Calu3 (cell line): ENCODE data around the gene COMMD6. TPM values are rescaled to one million over a fixed set of nuclear protein-coding genes. Genes with fewer than 3 reads are reported as not detected.

Source experiments
- BruUV-seq: library from RNA; stranded (reverse); fragments of 400-500 nt; replicated peaks from 2 replicates; lab custom pipeline; 2021; lab: Mats Ljungman, UMichigan
- CTCF ChIA-PET: fragments of 300-600 bp; sonication (Branson Sonifier 250); formaldehyde crosslinking; loops from one replicate; lab custom pipeline; 2022; ENCODE audit warnings: antibody characterized with exemption; lab: Charles Lee
- DNase-seq: peaks from one replicate; pipeline ENCODE4 v3.0.0; 2022
- H3K27ac Mint-ChIP-seq: one replicate; pipeline ENCODE4 v1.8.0; 2022; ENCODE audit warnings: mixed read lengths; ENCODE audit not compliant: unreplicated experiment
- H3K27me3 Mint-ChIP-seq: one replicate; pipeline ENCODE4 v1.8.0; 2022; ENCODE audit warnings: mixed read lengths; ENCODE audit not compliant: unreplicated experiment
- H3K36me3 Mint-ChIP-seq: one replicate; pipeline ENCODE4 v1.8.0; 2022; ENCODE audit warnings: mild to moderate bottlenecking, moderate library complexity, mixed read lengths; ENCODE audit not compliant: insufficient read depth, unreplicated experiment
- H3K4me1 Mint-ChIP-seq: one replicate; pipeline ENCODE4 v1.8.0; 2022; ENCODE audit warnings: mild to moderate bottlenecking, low read depth, mixed read lengths; ENCODE audit not compliant: unreplicated experiment
- H3K4me3 Mint-ChIP-seq: one replicate; pipeline ENCODE4 v1.8.0; 2022; ENCODE audit warnings: mild to moderate bottlenecking, low read depth, moderate library complexity, mixed read lengths; ENCODE audit not compliant: unreplicated experiment
- H3K9me3 Mint-ChIP-seq: one replicate; pipeline ENCODE4 v1.8.0; 2022; ENCODE audit warnings: low read depth, mixed read lengths; ENCODE audit not compliant: unreplicated experiment
- intact Hi-C: fragments of 100-400 bp; cut with micrococcal nuclease; formaldehyde crosslinking; loops from one replicate; pipeline ENCODE4 v1.10.0; 2022; ENCODE audit not compliant: unreplicated experiment
- total RNA-seq: library from RNA; stranded (reverse); gene quantifications from 2 replicates; pipeline ENCODE4 v1.2.3, GENCODE V29; 2022
- TF ChIP-seq, protein P1 (sequence below): fragments of 200-600 bp; IDR thresholded peaks from one replicate; pipeline ENCODE4 v1.8.0; 2022; ENCODE audit warnings: antibody characterized with exemption; ENCODE audit not compliant: unreplicated experiment

COMMD6 gene
- total RNA-seq, 1 experiment from 2014 or later, result 38.2 TPM

DNA sequence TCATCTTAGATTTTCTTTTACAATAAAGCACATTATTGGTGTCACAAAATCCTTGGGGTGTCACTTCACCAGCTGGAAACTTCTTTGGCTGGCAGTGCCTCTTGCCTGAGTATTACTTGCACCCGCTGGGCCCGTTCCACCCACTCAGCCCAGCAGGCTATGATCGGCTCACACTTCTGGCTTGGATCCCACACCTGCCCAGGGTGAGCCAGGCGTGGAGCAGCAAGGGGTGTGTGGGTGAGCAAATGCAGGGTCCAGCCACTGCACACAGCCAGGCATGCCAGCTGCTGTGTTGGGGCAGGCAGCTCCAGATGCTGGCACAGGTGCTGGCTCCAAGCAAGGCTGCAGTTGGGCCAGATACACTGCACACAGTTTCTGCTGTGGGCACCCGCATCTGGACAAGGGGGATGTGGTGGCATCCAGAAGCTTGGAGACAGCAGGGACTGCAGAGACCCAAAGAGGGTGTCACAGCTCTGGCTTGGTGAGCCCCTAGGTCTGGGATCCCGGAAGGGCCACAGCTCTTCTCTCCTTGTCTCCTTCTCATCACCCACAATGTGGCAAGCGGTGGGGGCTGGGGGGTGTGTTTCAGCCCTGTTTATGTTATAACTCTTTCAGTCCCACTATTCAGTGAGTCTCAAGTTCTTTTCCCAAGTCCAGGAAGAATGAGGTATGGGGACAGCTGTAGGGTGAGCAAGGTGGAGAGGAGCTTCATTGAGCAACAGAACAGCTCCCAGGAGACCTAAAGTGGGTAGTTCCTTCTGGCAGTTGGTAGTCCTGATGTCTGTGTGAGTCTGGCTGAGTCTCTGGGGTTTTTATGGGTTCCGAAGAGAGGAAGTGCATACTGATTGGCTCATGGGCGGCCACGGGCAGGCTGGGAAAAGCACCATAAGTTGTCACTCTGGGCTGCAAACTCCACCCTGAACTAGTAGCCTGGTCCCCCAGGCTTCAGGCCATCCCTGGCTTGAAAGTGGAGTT is 30.3 kb downstream of the COMMD6 start:
- Mint-ChIP-seq H3K27me3 (no peaks in the 10 kb centered on the region), H3K27ac (no peak overlapping the region), H3K4me3 (no peak overlapping the region), H3K9me3 (no peaks in the 10 kb centered on the region), H3K4me1 (no peaks in the 10 kb centered on the region), H3K36me3 (no peaks in the 10 kb centered on the region)
- CTCF ChIA-PET, result no interaction called here
- BruUV-seq, result no TSS peak
- TF ChIP-seq, protein P1, sequence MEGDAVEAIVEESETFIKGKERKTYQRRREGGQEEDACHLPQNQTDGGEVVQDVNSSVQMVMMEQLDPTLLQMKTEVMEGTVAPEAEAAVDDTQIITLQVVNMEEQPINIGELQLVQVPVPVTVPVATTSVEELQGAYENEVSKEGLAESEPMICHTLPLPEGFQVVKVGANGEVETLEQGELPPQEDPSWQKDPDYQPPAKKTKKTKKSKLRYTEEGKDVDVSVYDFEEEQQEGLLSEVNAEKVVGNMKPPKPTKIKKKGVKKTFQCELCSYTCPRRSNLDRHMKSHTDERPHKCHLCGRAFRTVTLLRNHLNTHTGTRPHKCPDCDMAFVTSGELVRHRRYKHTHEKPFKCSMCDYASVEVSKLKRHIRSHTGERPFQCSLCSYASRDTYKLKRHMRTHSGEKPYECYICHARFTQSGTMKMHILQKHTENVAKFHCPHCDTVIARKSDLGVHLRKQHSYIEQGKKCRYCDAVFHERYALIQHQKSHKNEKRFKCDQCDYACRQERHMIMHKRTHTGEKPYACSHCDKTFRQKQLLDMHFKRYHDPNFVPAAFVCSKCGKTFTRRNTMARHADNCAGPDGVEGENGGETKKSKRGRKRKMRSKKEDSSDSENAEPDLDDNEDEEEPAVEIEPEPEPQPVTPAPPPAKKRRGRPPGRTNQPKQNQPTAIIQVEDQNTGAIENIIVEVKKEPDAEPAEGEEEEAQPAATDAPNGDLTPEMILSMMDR, result no peak
- no peak for DNase-seq
- intact Hi-C loops, result no loop called here

DNA sequence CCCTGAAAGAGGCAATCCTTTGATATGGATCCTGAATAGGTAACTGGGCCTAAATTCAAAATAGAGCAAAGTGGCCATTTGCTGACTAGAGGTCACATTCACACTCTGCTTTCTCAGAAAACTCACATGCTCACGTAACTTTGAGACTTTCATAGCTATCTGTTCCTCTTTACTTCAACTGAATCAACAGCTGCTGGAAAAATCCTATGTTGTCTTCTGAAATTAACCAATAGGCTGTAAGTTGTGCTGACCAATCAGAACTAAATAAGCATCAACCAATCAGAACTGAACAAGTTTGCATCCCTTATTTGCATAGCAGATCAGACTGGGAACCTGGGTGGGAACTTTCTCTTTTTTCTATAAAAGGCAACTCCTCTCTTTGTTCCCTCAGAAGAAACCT is 31.6 kb downstream of the COMMD6 start:
- intact Hi-C loops, result no loop called here
- Mint-ChIP-seq H3K27ac (no peak overlapping the region), H3K36me3 (no peaks in the 10 kb centered on the region), H3K27me3 (no peaks in the 10 kb centered on the region), H3K4me3 (no peak overlapping the region), H3K9me3 (no peaks in the 10 kb centered on the region), H3K4me1 (no peaks in the 10 kb centered on the region)
- BruUV-seq, result no TSS peak
- no peak for DNase-seq
- TF ChIP-seq, protein P1, result no peak
- CTCF ChIA-PET, result no interaction called here

DNA sequence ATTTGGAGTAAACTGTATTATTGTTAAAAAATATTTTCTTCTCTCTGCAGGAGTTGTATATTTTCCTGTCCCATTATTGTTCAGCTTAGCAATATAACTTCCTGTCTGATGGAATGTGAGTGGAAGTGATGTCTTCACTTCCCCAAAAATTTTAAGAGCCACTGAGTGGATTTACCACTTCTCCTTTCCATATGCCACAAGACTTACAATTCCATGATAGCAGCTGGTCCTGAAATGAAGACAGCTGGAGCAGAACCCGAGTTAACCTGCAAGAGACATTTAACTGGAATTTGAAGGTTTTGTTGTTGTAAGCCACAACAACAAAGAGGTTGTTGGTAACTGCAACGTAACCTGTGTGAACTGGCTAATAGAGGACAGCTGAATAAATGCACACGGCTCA is 32.3 kb downstream of the COMMD6 start:
- intact Hi-C loops, result no loop called here
- no peak overlapping the region for H3K4me3 Mint-ChIP-seq
- DNase-seq, result no peak
- no peak overlapping the region for H3K27ac Mint-ChIP-seq
- CTCF ChIA-PET, result no interaction called here
- no peaks in the 10 kb centered on the region for H3K9me3 Mint-ChIP-seq
- BruUV-seq, result no TSS peak
- H3K36me3 Mint-ChIP-seq, result no peaks in the 10 kb centered on the region
- TF ChIP-seq, protein P1, result no peak
- no peaks in the 10 kb centered on the region for H3K27me3 Mint-ChIP-seq
- no peaks in the 10 kb centered on the region for H3K4me1 Mint-ChIP-seq

DNA sequence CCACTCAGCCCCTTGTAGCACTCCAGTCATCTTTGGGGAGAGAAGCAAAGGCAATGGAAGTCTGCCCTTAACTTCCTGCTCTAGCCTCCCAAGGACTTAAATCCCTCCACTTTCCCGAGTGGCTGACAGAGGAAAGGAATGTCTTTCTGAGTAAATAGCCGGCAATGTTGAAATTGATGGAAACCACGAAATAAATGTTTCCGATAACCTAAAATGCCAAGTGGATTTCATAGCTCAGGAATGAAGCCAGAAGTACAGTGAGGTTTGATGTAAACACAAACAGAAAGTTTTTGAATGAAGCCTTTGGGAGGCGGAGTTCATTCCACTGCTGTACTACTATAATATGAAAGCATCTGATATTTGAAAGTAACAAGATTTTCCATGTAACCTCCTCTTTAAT is 41.7 kb downstream of the COMMD6 start:
- Mint-ChIP-seq H3K4me1 (no peaks in the 10 kb centered on the region), H3K27me3 (no peaks in the 10 kb centered on the region), H3K27ac (no peak overlapping the region), H3K4me3 (no peak overlapping the region), H3K36me3 (no peaks in the 10 kb centered on the region), H3K9me3 (no peaks in the 10 kb centered on the region)
- no TSS peak for BruUV-seq
- no peak for DNase-seq
- CTCF ChIA-PET, result no interaction called here
- TF ChIP-seq, protein P1, result no peak
- intact Hi-C loops, result loop anchor here (10.0 kb wide), 1 partner anchor 1101 kb away; no protein-coding TSS in a partner anchor
